Inflammatory macrophage treated with lipopolysaccharide for 1 hour (primary cell): ENCODE results near the gene HDLBP.
"Not testable (repeated sequence)": the region's sequence is repeated elsewhere in the genome, so short reads cannot be mapped to it uniquely, and the experiment has no call there.

Source experiments
- DNase-seq, 2 donors: peaks; one replicate each; pipeline ENCODE4 v3.0.0-alpha.2; 2020 to 2022

The HDLBP gene

GRCh38 chr2:241304039-241304670 is 11.3 kb downstream of the HDLBP start:
- DNase-seq, result no peak

GRCh38 chr2:241302759-241303651 is 12.5 kb downstream of the HDLBP start:
- no peak for DNase-seq

- no peak for DNase-seq
Observed at GRCh38 chr2:241302083-241302482, 13.4 kb downstream of the HDLBP start.

- DNase-seq, result no peak
Observed at GRCh38 chr2:241300000-241300399, 15.5 kb downstream of the HDLBP start.

GRCh38 chr2:241298673-241299072 is 16.8 kb downstream of the HDLBP start:
- DNase-seq, result no peak

- no peak for DNase-seq
Observed at GRCh38 chr2:241296767-241297166, 18.7 kb downstream of the HDLBP start.

GRCh38 chr2:241295326-241296095 is 20.0 kb downstream of the HDLBP start:
- DNase-seq, result no peak

- not testable (repeated sequence) for DNase-seq
Observed at GRCh38 chr2:241293378-241293797, 22.1 kb downstream of the HDLBP start.

GRCh38 chr2:241291977-241292376 is 23.5 kb downstream of the HDLBP start:
- no peak for DNase-seq

- no peak for DNase-seq
Observed at GRCh38 chr2:241291153-241291552, 24.3 kb downstream of the HDLBP start.

- peak; percentile 20 to 37 for DNase-seq
Observed at GRCh38 chr2:241289597-241289996, 25.9 kb downstream of the HDLBP start.

GRCh38 chr2:241289053-241289452 is 26.4 kb downstream of the HDLBP start:
- no peak for DNase-seq

- no peak for DNase-seq
Observed at GRCh38 chr2:241288324-241288888, 27.1 kb downstream of the HDLBP start.

- no peak for DNase-seq
Observed at GRCh38 chr2:241286348-241287090, 29.0 kb downstream of the HDLBP start.

- DNase-seq, result no peak
Observed at GRCh38 chr2:241285596-241285995, 29.9 kb downstream of the HDLBP start.

- DNase-seq, result no peak
Observed at GRCh38 chr2:241282555-241282954, 32.9 kb downstream of the HDLBP start.

GRCh38 chr2:241280291-241280690 is 35.2 kb downstream of the HDLBP start:
- no peak for DNase-seq

GRCh38 chr2:241279828-241280227 is 35.6 kb downstream of the HDLBP start:
- peak in 1 of 2 donors; percentile 21 for DNase-seq

- peak in 1 of 2 donors; percentile 17 for DNase-seq
Observed at GRCh38 chr2:241279413-241279812, 36.1 kb downstream of the HDLBP start.

GRCh38 chr2:241278306-241278705 is 37.2 kb downstream of the HDLBP start:
- DNase-seq, result not testable (repeated sequence)

GRCh38 chr2:241275910-241276309 is 39.6 kb downstream of the HDLBP start:
- no peak for DNase-seq

- no peak for DNase-seq
Observed at GRCh38 chr2:241275504-241275903, 40.0 kb downstream of the HDLBP start.
